ENCODE results near the gene CIRBP.

Gene CIRBP

DNA sequence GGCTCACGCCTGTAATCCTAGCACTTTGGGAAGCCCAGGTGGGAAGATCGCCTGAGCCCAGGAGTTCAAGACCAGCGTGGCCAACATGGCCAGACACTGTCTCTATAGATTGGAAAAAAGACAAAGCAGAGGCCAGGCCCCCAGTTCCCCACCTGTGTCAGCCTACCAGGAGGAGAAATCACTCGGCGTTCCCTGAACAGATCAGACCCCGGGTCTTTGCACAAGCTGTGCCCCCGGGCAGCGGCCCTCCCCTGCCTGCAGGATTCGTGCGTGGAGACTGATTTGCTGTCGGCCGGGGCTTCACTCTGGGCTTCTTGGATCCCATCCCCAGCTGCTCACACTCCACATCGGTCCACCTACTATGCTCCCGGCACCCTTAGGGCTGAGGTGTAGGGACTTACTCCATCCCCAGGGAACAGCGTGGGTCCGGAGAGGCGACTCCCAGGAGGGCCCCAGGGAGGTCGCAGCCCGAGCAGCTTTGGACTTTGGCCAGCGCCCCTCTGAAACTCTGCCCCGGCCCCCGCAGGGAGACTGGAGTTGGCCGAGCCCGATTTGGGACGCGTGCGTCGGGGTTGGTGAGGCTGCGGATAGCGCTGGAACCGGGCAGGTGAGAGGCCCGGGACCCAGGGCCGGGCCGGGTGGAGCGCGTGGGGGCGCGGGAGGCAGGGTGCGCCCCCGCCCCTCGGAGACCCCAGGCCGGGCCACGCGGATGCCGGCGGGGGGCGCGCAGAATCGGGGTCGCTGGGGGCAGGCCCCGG lies 16.0 kb downstream of the CIRBP start:
- peaks cover under 1% of the 10 kb centered on the region; the same call in 1 of the 2 replicates for H4K20me1 ChIP-seq (ENCODE audit: insufficient read depth, low read length)
- TF ChIP-seq, protein P1, sequence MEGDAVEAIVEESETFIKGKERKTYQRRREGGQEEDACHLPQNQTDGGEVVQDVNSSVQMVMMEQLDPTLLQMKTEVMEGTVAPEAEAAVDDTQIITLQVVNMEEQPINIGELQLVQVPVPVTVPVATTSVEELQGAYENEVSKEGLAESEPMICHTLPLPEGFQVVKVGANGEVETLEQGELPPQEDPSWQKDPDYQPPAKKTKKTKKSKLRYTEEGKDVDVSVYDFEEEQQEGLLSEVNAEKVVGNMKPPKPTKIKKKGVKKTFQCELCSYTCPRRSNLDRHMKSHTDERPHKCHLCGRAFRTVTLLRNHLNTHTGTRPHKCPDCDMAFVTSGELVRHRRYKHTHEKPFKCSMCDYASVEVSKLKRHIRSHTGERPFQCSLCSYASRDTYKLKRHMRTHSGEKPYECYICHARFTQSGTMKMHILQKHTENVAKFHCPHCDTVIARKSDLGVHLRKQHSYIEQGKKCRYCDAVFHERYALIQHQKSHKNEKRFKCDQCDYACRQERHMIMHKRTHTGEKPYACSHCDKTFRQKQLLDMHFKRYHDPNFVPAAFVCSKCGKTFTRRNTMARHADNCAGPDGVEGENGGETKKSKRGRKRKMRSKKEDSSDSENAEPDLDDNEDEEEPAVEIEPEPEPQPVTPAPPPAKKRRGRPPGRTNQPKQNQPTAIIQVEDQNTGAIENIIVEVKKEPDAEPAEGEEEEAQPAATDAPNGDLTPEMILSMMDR (IDR thresholded peaks at IDR 0.05; ENCODE audit: low read depth, low read length) = no peak
- no peak for TF ChIP-seq EZH2phosphoT487 (IDR thresholded peaks at IDR 0.05; ENCODE audit: low read depth)

DNA sequence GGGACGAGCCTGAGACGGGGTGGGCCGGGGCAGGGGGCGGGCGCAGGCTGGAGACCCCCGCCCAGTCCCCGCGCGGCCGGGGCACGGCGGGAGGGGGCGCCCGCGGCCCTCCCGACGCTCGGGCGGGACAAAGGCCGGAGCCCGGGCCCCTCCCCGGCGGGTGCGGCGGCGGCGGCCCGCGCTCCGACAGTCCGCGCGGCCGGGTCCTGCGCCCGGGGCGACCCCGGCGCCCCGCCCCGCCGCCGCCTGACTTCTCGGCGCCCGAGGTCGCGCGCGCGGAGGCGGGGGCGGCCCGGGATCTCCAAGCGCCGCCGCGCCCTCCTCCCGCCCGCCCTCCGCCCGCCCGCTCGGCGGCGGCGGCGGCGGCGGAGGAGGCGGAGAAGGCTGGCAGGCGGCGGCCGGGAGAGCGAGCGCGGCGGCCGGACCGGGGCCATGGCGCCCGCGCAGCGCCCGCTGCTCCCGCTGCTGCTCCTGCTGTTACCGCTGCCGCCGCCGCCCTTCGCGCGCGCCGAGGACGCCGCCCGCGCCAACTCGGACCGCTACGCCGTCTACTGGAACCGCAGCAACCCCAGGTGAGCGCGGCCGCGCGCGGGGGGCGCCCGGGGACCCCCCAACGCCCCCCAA lies 16.7 kb downstream of the CIRBP start, which contains the start of gene EFNA2:
Gene EFNA2 (plus strand): TSS at position 137 of the 624 bp plus-strand sequence. CDS start 296 bp downstream, at position 433.
- H3K27ac ChIP-seq (ENCODE audit: low read length) = no peak within 1 kb of the TSS
- no peaks in the 10 kb centered on the region for H4K20me1 ChIP-seq (ENCODE audit: insufficient read depth, low read length)
- TF ChIP-seq, protein P1 (IDR thresholded peaks at IDR 0.05; ENCODE audit: low read depth, low read length) = no peak
- no peak for TF ChIP-seq EZH2phosphoT487 (IDR thresholded peaks at IDR 0.05; ENCODE audit: low read depth)
- H3K79me2 ChIP-seq (ENCODE audit: low read length) = no peaks in the 10 kb centered on the region
- H3K4me3 ChIP-seq (ENCODE audit: low read length) = no peak within 1 kb of the TSS
- H3K36me3 ChIP-seq (replicated peaks; ENCODE audit: low read depth, low read length) = no peaks in the 10 kb centered on the region
- no peaks in the 10 kb centered on the region for H3K9me3 ChIP-seq (ENCODE audit: insufficient read depth, low read length)
- no peak within 1 kb of the TSS for H3K4me2 ChIP-seq (ENCODE audit: low read length)
- H3K4me1 ChIP-seq (ENCODE audit: low read length) = peaks cover 14% of the 10 kb centered on the region
- H3K9ac ChIP-seq (ENCODE audit: low read length) = no peak within 1 kb of the TSS
- H3K27me3 ChIP-seq (ENCODE audit: low read depth, low read length) = peaks cover 20% of the 10 kb centered on the region
- no peak within 1 kb of the TSS for H2AFZ ChIP-seq (ENCODE audit: low read depth, low read length)

More for the DNA sequence above, 16.0 kb downstream of the CIRBP start:
- H3K79me2 ChIP-seq (ENCODE audit: low read length) = no peaks in the 10 kb centered on the region
- no peak overlapping the region for H3K4me3 ChIP-seq (ENCODE audit: low read length)
- peaks cover 2% of the 10 kb centered on the region for H3K36me3 ChIP-seq (replicated peaks; ENCODE audit: low read depth, low read length)
- no peaks in the 10 kb centered on the region for H3K9me3 ChIP-seq (ENCODE audit: insufficient read depth, low read length)
- peaks cover 7% of the 10 kb centered on the region for H3K4me1 ChIP-seq (ENCODE audit: low read length)
- H3K9ac ChIP-seq (ENCODE audit: low read length) = no peak overlapping the region
- peaks cover 13% of the 10 kb centered on the region for H3K27me3 ChIP-seq (ENCODE audit: low read depth, low read length)
- no peak overlapping the region for H2AFZ ChIP-seq (ENCODE audit: low read depth, low read length)
- H3K27ac ChIP-seq (ENCODE audit: low read length) = no peak overlapping the region
- no peak overlapping the region for H3K4me2 ChIP-seq (ENCODE audit: low read length)

DNA sequence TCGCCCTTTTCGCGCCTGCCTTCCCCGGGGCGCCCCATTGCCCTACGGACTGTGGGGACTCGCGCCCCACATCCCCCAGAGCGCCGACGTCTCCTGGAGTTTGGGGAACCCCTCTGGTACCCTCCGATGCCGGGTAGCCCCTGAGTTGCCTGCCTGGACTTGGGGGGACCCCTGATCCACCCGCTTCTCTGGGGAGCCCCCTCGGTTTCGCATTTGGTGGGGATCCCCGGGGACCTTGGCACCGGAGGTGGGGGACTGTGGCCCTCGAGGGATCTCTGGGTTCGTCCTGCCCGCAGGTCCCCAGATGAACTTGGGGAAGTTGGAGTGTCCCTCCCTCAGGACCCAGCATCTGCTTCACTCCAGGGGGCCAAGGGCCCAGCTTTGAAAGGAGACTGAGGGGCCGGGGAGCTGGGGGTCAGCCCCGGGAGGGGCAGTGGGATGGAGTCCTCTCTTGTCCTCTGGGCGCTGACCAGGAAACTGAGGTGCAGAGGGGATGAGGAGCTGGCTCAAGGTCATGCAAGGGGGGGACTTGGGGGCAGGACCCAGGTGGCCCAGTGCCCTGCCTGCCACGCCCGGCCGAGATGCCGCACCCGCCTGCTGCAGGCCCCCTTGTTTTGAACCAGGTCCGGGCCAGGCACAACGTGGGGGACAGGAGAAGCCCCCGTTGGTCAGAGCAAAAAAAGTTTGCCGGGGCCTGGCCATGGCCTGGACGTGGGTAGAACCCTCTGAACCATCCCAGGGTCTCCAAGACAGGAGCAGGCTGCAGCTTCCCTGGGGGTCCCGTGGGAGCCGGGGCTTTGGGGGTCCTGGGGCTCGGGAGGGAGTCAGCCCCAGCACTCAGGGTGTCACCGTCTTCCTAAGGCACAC lies 17.6 kb downstream of the CIRBP start:
- Histone ChIP-seq H3K36me3 (replicated peaks; ENCODE audit: low read depth, low read length) (no peaks in the 10 kb centered on the region), H3K27ac (ENCODE audit: low read length) (no peak overlapping the region), H4K20me1 (ENCODE audit: insufficient read depth, low read length) (no peaks in the 10 kb centered on the region), H3K4me3 (ENCODE audit: low read length) (no peak overlapping the region), H3K79me2 (ENCODE audit: low read length) (no peaks in the 10 kb centered on the region), H2AFZ (ENCODE audit: low read depth, low read length) (no peak overlapping the region), H3K9ac (ENCODE audit: low read length) (no peak overlapping the region), H3K9me3 (ENCODE audit: insufficient read depth, low read length) (no peaks in the 10 kb centered on the region), H3K27me3 (ENCODE audit: low read depth, low read length) (peaks cover 25% of the 10 kb centered on the region), H3K4me2 (ENCODE audit: low read length) (no peak overlapping the region), H3K4me1 (ENCODE audit: low read length) (peaks cover 23% of the 10 kb centered on the region)
- TF ChIP-seq, protein P1 (IDR thresholded peaks at IDR 0.05; ENCODE audit: low read depth, low read length) = no peak
- no peak for TF ChIP-seq EZH2phosphoT487 (IDR thresholded peaks at IDR 0.05; ENCODE audit: low read depth)
